Calu3 (cell line): ENCODE measurements around the gene MYH16. TPM values are rescaled to one million over a fixed set of nuclear protein-coding genes. Genes with fewer than 3 reads are reported as not detected.

Experiments used
- BruUV-seq: library from RNA; stranded (reverse); fragments of 400-500 nt; replicated peaks from 2 replicates; lab custom pipeline; 2021; lab: Mats Ljungman, UMichigan
- CTCF ChIA-PET: fragments of 300-600 bp; sonication (Branson Sonifier 250); formaldehyde crosslinking; loops from one replicate; lab custom pipeline; 2022; ENCODE audit warnings: antibody characterized with exemption; lab: Charles Lee
- DNase-seq: peaks from one replicate; pipeline ENCODE4 v3.0.0; 2022
- H3K27ac Mint-ChIP-seq: one replicate; pipeline ENCODE4 v1.8.0; 2022; ENCODE audit warnings: mixed read lengths; ENCODE audit not compliant: unreplicated experiment
- H3K27me3 Mint-ChIP-seq: one replicate; pipeline ENCODE4 v1.8.0; 2022; ENCODE audit warnings: mixed read lengths; ENCODE audit not compliant: unreplicated experiment
- H3K36me3 Mint-ChIP-seq: one replicate; pipeline ENCODE4 v1.8.0; 2022; ENCODE audit warnings: mild to moderate bottlenecking, moderate library complexity, mixed read lengths; ENCODE audit not compliant: insufficient read depth, unreplicated experiment
- H3K4me1 Mint-ChIP-seq: one replicate; pipeline ENCODE4 v1.8.0; 2022; ENCODE audit warnings: mild to moderate bottlenecking, low read depth, mixed read lengths; ENCODE audit not compliant: unreplicated experiment
- H3K4me3 Mint-ChIP-seq: one replicate; pipeline ENCODE4 v1.8.0; 2022; ENCODE audit warnings: mild to moderate bottlenecking, low read depth, moderate library complexity, mixed read lengths; ENCODE audit not compliant: unreplicated experiment
- H3K9me3 Mint-ChIP-seq: one replicate; pipeline ENCODE4 v1.8.0; 2022; ENCODE audit warnings: low read depth, mixed read lengths; ENCODE audit not compliant: unreplicated experiment
- intact Hi-C: fragments of 100-400 bp; cut with micrococcal nuclease; formaldehyde crosslinking; loops from one replicate; pipeline ENCODE4 v1.10.0; 2022; ENCODE audit not compliant: unreplicated experiment
- total RNA-seq: library from RNA; stranded (reverse); gene quantifications from 2 replicates; pipeline ENCODE4 v1.2.3, GENCODE V29; 2022
- TF ChIP-seq, protein P1 (sequence below): fragments of 200-600 bp; IDR thresholded peaks from one replicate; pipeline ENCODE4 v1.8.0; 2022; ENCODE audit warnings: antibody characterized with exemption; ENCODE audit not compliant: unreplicated experiment

MYH16 gene
- total RNA-seq, 1 experiment from 2014 or later, result 0.97 TPM

GRCh38 chr7:99290980-99291607 is 18.5 kb downstream of the MYH16 start:
- TF ChIP-seq, protein P1, sequence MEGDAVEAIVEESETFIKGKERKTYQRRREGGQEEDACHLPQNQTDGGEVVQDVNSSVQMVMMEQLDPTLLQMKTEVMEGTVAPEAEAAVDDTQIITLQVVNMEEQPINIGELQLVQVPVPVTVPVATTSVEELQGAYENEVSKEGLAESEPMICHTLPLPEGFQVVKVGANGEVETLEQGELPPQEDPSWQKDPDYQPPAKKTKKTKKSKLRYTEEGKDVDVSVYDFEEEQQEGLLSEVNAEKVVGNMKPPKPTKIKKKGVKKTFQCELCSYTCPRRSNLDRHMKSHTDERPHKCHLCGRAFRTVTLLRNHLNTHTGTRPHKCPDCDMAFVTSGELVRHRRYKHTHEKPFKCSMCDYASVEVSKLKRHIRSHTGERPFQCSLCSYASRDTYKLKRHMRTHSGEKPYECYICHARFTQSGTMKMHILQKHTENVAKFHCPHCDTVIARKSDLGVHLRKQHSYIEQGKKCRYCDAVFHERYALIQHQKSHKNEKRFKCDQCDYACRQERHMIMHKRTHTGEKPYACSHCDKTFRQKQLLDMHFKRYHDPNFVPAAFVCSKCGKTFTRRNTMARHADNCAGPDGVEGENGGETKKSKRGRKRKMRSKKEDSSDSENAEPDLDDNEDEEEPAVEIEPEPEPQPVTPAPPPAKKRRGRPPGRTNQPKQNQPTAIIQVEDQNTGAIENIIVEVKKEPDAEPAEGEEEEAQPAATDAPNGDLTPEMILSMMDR, result no peak
- Mint-ChIP-seq H3K27ac (no peak overlapping the region), H3K27me3 (no peaks in the 10 kb centered on the region), H3K36me3 (no peaks in the 10 kb centered on the region), H3K9me3 (no peaks in the 10 kb centered on the region), H3K4me3 (no peak overlapping the region), H3K4me1 (no peaks in the 10 kb centered on the region)
- no TSS peak for BruUV-seq
- CTCF ChIA-PET, result interaction anchor here (1.2 kb wide), 1 partner anchor 29 kb away, joined by 3 read pairs; no protein-coding TSS in a partner anchor
- no peak for DNase-seq
- intact Hi-C loops, result no loop called here

- H3K27me3 Mint-ChIP-seq, result no peaks in the 10 kb centered on the region
- no TSS peak for BruUV-seq
- H3K4me3 Mint-ChIP-seq, result no peak overlapping the region
- intact Hi-C loops, result no loop called here
- TF ChIP-seq, protein P1, result no peak
- DNase-seq, result no peak
- H3K4me1 Mint-ChIP-seq, result no peaks in the 10 kb centered on the region
- no peaks in the 10 kb centered on the region for H3K36me3 Mint-ChIP-seq
- H3K27ac Mint-ChIP-seq, result no peak overlapping the region
- H3K9me3 Mint-ChIP-seq, result no peaks in the 10 kb centered on the region
- CTCF ChIA-PET, result interaction anchor here (0.7 kb wide), 1 partner anchor 91 kb away, joined by 3 read pairs; no protein-coding TSS in a partner anchor
These were observed 19.5 kb downstream of the MYH16 start for GRCh38 chr7:99292127-99292526.

DNA sequence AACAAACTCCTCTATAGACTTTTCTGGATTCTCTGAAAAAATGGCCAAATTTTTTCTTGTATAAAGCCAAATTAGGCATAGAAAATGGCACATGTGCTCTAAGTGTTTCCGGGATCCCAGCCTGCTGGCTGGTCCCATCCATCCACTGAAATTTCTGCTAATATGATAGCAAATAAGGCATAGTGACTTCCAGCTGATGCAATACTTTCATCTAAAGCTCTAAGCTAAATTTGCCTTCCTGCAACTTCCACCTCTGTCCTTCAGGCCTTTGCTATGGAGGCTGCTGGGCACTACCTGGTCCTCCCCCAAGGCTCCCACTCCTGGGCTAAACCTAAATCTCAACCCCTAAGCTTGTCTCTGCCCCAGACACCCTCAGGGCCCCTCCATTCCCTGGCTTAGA is 20.5 kb downstream of the MYH16 start:
- DNase-seq, result no peak
- no TSS peak for BruUV-seq
- H3K9me3 Mint-ChIP-seq, result no peaks in the 10 kb centered on the region
- H3K36me3 Mint-ChIP-seq, result no peaks in the 10 kb centered on the region
- H3K4me1 Mint-ChIP-seq, result no peaks in the 10 kb centered on the region
- no peak overlapping the region for H3K27ac Mint-ChIP-seq
- intact Hi-C loops, result no loop called here
- CTCF ChIA-PET, result no interaction called here
- no peaks in the 10 kb centered on the region for H3K27me3 Mint-ChIP-seq
- TF ChIP-seq, protein P1, result no peak
- H3K4me3 Mint-ChIP-seq, result no peak overlapping the region

- H3K4me3 Mint-ChIP-seq, result no peak overlapping the region
- TF ChIP-seq, protein P1, result no peak
- BruUV-seq, result no TSS peak
- CTCF ChIA-PET, result no interaction called here
- intact Hi-C loops, result no loop called here
- H3K27me3 Mint-ChIP-seq, result no peaks in the 10 kb centered on the region
- H3K4me1 Mint-ChIP-seq, result no peaks in the 10 kb centered on the region
- DNase-seq, result no peak
- H3K27ac Mint-ChIP-seq, result no peak overlapping the region
- no peaks in the 10 kb centered on the region for H3K36me3 Mint-ChIP-seq
- H3K9me3 Mint-ChIP-seq, result no peaks in the 10 kb centered on the region
These were observed 21.0 kb downstream of the MYH16 start for GRCh38 chr7:99293650-99294049.
